Left colon (tissue), 2 donors: ENCODE results near the gene ARPC5L. TPM values are rescaled to one million over a fixed set of nuclear protein-coding genes. Genes with fewer than 3 reads are reported as not detected.
"Not testable (repeated sequence)": the region's sequence is repeated elsewhere in the genome, so short reads cannot be mapped to it uniquely, and the experiment has no call there.

ENCODE experiments used
- ATAC-seq: fragments of 200-7000 bp; cut with Tn5 transposase; one replicate; pipeline ENCODE4 v1.9.1; 2020; ENCODE audit warnings: mild to moderate bottlenecking, moderate library complexity
- DNase-seq, 2 donors: peaks; one replicate each; pipeline ENCODE4 v3.0.0-alpha.2; 2020
- intact Hi-C, 2 donors: fragments of 100-400 bp; cut with DNase I in 1 of 2; cut with micrococcal nuclease in 1 of 2; formaldehyde crosslinking; loops; one replicate each; pipeline versions ENCODE4 v1.11.2 to v1.14.0; 2022; cut with DNase I, micrococcal nuclease
- total RNA-seq, 2 donors: library from RNA; stranded (reverse); fragmentation: NEBNext Ultra II Directional; extraction: Animal tissue kit (Norgen Biotek cat#: 25700); gene quantifications; one replicate each; pipeline ENCODE4 v1.2.1, GENCODE V29; 2021
- donor health status: DM: no; HTN: no; CAD: no.
- donor health status: DM: yes; HTN: yes; CAD: no.

The ARPC5L gene
- total RNA-seq, 2 donors from 2014 or later = 43.4 to 51.6 TPM

- intact Hi-C loops, DNase-seq, ATAC-seq: not testable (repeated sequence)
These were observed 23.2 kb upstream of the ARPC5L start for GRCh38 chr9:124838567-124839275.

GRCh38 chr9:124839612-124840299 lies 22.2 kb upstream of the ARPC5L start:
- DNase-seq (no peak), ATAC-seq (no peak)
- intact Hi-C loops = no loop called here

- intact Hi-C loops = no loop called here
- ATAC-seq (no peak), DNase-seq (no peak)
These were observed 21.6 kb upstream of the ARPC5L start for GRCh38 chr9:124840300-124840833.

GRCh38 chr9:124841075-124841821 lies 20.7 kb upstream of the ARPC5L start:
- DNase-seq (no peak), ATAC-seq (no peak)
- intact Hi-C loops = no loop called here

GRCh38 chr9:124843456-124844034 lies 18.4 kb upstream of the ARPC5L start:
- intact Hi-C loops = no loop called here
- DNase-seq = no peak

GRCh38 chr9:124844291-124844690 lies 17.6 kb upstream of the ARPC5L start:
- ATAC-seq (no peak), DNase-seq (no peak)
- intact Hi-C loops = no loop called here

More at GRCh38 chr9:124843456-124844034, 18.4 kb upstream of the ARPC5L start:
- no peak for ATAC-seq

- DNase-seq, ATAC-seq, intact Hi-C loops: not testable (repeated sequence)
These were observed 15.5 kb upstream of the ARPC5L start for GRCh38 chr9:124846467-124846866.

GRCh38 chr9:124846969-124847368 lies 15.0 kb upstream of the ARPC5L start:
- ATAC-seq (peak; percentile 37), DNase-seq (no peak)
- intact Hi-C loops = no loop called here

GRCh38 chr9:124849801-124850200 lies 12.1 kb upstream of the ARPC5L start:
- intact Hi-C loops = loop anchor here in 1 of 2 donors (5.0 kb wide), 1 partner anchor 78 kb away; the partner anchor contains the start of gene NR6A1
- ATAC-seq (no peak), DNase-seq (no peak)

- DNase-seq (no peak), ATAC-seq (no peak)
- intact Hi-C loops = loop anchor here (2.0 to 5.0 kb wide), 2 partner anchors 77 to 80 kb away; partner anchors contain the start of gene NR6A1 (in 1 of the 2)
These were observed 9.7 kb upstream of the ARPC5L start for GRCh38 chr9:124852121-124852828.

GRCh38 chr9:124852829-124853531 lies 8.9 kb upstream of the ARPC5L start, which contains the start of gene WDR38:
TSS of gene WDR38 (plus strand) at chr9:124853460. CDS start at chr9:124853532, 72 bp downstream.
- intact Hi-C loops = loop anchor here (2.0 to 5.0 kb wide), 2 partner anchors 78 to 81 kb away; partner anchors contain the start of gene NR6A1 (in 1 of the 2)
- DNase-seq (peak; percentile 66 to 82), ATAC-seq (peak; percentile 87)

GRCh38 chr9:124853605-124854143 lies 8.3 kb upstream of the ARPC5L start:
- ATAC-seq = no peak
- intact Hi-C loops = loop anchor here (2.0 to 5.0 kb wide), 2 partner anchors 79 to 81 kb away; partner anchors contain the start of gene NR6A1 (in 1 of the 2)
- no peak for DNase-seq

- intact Hi-C loops = loop anchor here in 1 of 2 donors (5.0 kb wide), 1 partner anchor 82 kb away; the partner anchor contains the start of gene NR6A1
- ATAC-seq = no peak
- no peak for DNase-seq
These were observed 7.8 kb upstream of the ARPC5L start for GRCh38 chr9:124854161-124854560.

- intact Hi-C loops = loop anchor here in 1 of 2 donors (5.0 kb wide), 1 partner anchor 83 kb away; the partner anchor contains the start of gene NR6A1
- DNase-seq (no peak), ATAC-seq (no peak)
These were observed 7.1 kb upstream of the ARPC5L start for GRCh38 chr9:124854822-124855221.

- intact Hi-C loops = no loop called here
- DNase-seq = no peak
- ATAC-seq = no peak
These were observed 6.4 kb upstream of the ARPC5L start for GRCh38 chr9:124855566-124855943.

- DNase-seq (no peak), ATAC-seq (peak; percentile 14)
- intact Hi-C loops = no loop called here
These were observed 5.8 kb upstream of the ARPC5L start for GRCh38 chr9:124855944-124856765.
